Measurements from ENCODE around the gene PCSK1.
"Not testable (repeated sequence)": the region's sequence is repeated elsewhere in the genome, so short reads cannot be mapped to it uniquely, and the experiment has no call there.

PCSK1 gene

GRCh38 chr5:96410013-96410412 lies 23.0 kb downstream of the PCSK1 start:
- H3K36me3 ChIP-seq (ENCODE audit: insufficient read depth, low read length), result no peaks in the 10 kb centered on the region
- H3K4me1 ChIP-seq (ENCODE audit: insufficient read depth, low read length), result peaks cover 14% of the 10 kb centered on the region
- no peak overlapping the region for H2AFZ ChIP-seq (ENCODE audit: low read depth, low read length)
- H3K27me3 ChIP-seq (ENCODE audit: insufficient read depth, low read length), result no peaks in the 10 kb centered on the region
- no peak overlapping the region for H3K4me3 ChIP-seq (ENCODE audit: low read length)
- no peaks in the 10 kb centered on the region for H3K9me3 ChIP-seq (ENCODE audit: low read length)

GRCh38 chr5:96408841-96409538 lies 24.1 kb downstream of the PCSK1 start:
- Histone ChIP-seq H3K9me3 (ENCODE audit: low read length) (no peaks in the 10 kb centered on the region), H3K36me3 (ENCODE audit: insufficient read depth, low read length) (no peaks in the 10 kb centered on the region), H2AFZ (ENCODE audit: low read depth, low read length) (no peak overlapping the region), H3K27me3 (ENCODE audit: insufficient read depth, low read length) (no peaks in the 10 kb centered on the region), H3K4me3 (ENCODE audit: low read length) (no peak overlapping the region), H3K4me1 (ENCODE audit: insufficient read depth, low read length) (peaks cover 14% of the 10 kb centered on the region)

- Histone ChIP-seq H2AFZ (ENCODE audit: low read depth, low read length) (no peak overlapping the region), H3K4me3 (ENCODE audit: low read length) (no peak overlapping the region), H3K9me3 (ENCODE audit: low read length) (no peaks in the 10 kb centered on the region), H3K4me1 (ENCODE audit: insufficient read depth, low read length) (peaks cover 14% of the 10 kb centered on the region), H3K36me3 (ENCODE audit: insufficient read depth, low read length) (no peaks in the 10 kb centered on the region), H3K27me3 (ENCODE audit: insufficient read depth, low read length) (no peaks in the 10 kb centered on the region)
These were observed 24.8 kb downstream of the PCSK1 start for GRCh38 chr5:96408210-96408777.

- H3K9me3 ChIP-seq (ENCODE audit: low read length), result no peaks in the 10 kb centered on the region
- no peak overlapping the region for H3K4me3 ChIP-seq (ENCODE audit: low read length)
- H3K27me3 ChIP-seq (ENCODE audit: insufficient read depth, low read length), result no peaks in the 10 kb centered on the region
- H3K4me1 ChIP-seq (ENCODE audit: insufficient read depth, low read length), result peaks cover 6% of the 10 kb centered on the region
- no peak overlapping the region for H2AFZ ChIP-seq (ENCODE audit: low read depth, low read length)
- H3K36me3 ChIP-seq (ENCODE audit: insufficient read depth, low read length), result no peaks in the 10 kb centered on the region
These were observed 25.6 kb downstream of the PCSK1 start for GRCh38 chr5:96407436-96407835.

GRCh38 chr5:96404191-96404867 lies 28.7 kb downstream of the PCSK1 start:
- H3K27me3 ChIP-seq (ENCODE audit: insufficient read depth, low read length), result no peaks in the 10 kb centered on the region
- H3K9me3 ChIP-seq (ENCODE audit: low read length), result no peaks in the 10 kb centered on the region
- no peak overlapping the region for H3K4me3 ChIP-seq (ENCODE audit: low read length)
- H3K4me1 ChIP-seq (ENCODE audit: insufficient read depth, low read length), result no peaks in the 10 kb centered on the region
- no peaks in the 10 kb centered on the region for H3K36me3 ChIP-seq (ENCODE audit: insufficient read depth, low read length)
- H2AFZ ChIP-seq (ENCODE audit: low read depth, low read length), result no peak overlapping the region

- Histone ChIP-seq H2AFZ (ENCODE audit: low read depth, low read length) (no peak overlapping the region), H3K36me3 (ENCODE audit: insufficient read depth, low read length) (no peaks in the 10 kb centered on the region), H3K9me3 (ENCODE audit: low read length) (no peaks in the 10 kb centered on the region), H3K4me3 (ENCODE audit: low read length) (no peak overlapping the region), H3K4me1 (ENCODE audit: insufficient read depth, low read length) (no peaks in the 10 kb centered on the region), H3K27me3 (ENCODE audit: insufficient read depth, low read length) (no peaks in the 10 kb centered on the region)
These were observed 30.5 kb downstream of the PCSK1 start for GRCh38 chr5:96402500-96402899.

GRCh38 chr5:96396878-96397277 lies 36.2 kb downstream of the PCSK1 start:
- Histone ChIP-seq H3K4me3 (ENCODE audit: low read length) (no peak overlapping the region), H3K9me3 (ENCODE audit: low read length) (no peaks in the 10 kb centered on the region), H3K27me3 (ENCODE audit: insufficient read depth, low read length) (no peaks in the 10 kb centered on the region), H2AFZ (ENCODE audit: low read depth, low read length) (no peak overlapping the region), H3K36me3 (ENCODE audit: insufficient read depth, low read length) (no peaks in the 10 kb centered on the region), H3K4me1 (ENCODE audit: insufficient read depth, low read length) (no peaks in the 10 kb centered on the region)

DNA sequence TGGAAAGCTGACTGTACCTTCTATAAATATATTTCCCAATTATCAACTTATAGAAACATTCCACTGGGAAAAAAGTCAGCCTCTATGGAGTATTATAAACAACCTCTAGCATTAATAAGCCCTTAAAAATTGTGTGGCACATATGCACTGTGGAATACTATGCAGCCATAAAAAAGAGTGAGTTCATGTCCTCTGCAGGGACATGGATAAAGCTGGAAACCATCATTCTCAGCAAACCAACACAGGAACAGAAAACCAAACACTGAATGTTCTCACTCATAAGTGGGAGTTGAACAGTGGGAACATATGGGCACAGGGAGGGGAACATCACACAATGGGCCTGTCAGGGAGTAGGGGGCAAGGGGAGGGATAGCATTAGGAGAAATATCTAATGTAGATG lies 37.8 kb downstream of the PCSK1 start:
- H3K27me3 ChIP-seq (ENCODE audit: insufficient read depth, low read length); H3K4me1 ChIP-seq (ENCODE audit: insufficient read depth, low read length); H3K4me3 ChIP-seq (ENCODE audit: low read length); H2AFZ ChIP-seq (ENCODE audit: low read depth, low read length); H3K9me3 ChIP-seq (ENCODE audit: low read length); H3K36me3 ChIP-seq (ENCODE audit: insufficient read depth, low read length): not testable (repeated sequence)

GRCh38 chr5:96391921-96392320 lies 41.1 kb downstream of the PCSK1 start:
- Histone ChIP-seq H3K36me3 (ENCODE audit: insufficient read depth, low read length) (no peaks in the 10 kb centered on the region), H3K27me3 (ENCODE audit: insufficient read depth, low read length) (no peaks in the 10 kb centered on the region), H3K9me3 (ENCODE audit: low read length) (no peaks in the 10 kb centered on the region), H2AFZ (ENCODE audit: low read depth, low read length) (no peak overlapping the region), H3K4me1 (ENCODE audit: insufficient read depth, low read length) (no peaks in the 10 kb centered on the region), H3K4me3 (ENCODE audit: low read length) (no peak overlapping the region)

GRCh38 chr5:96388176-96388575 lies 44.9 kb downstream of the PCSK1 start:
- no peaks in the 10 kb centered on the region for H3K36me3 ChIP-seq (ENCODE audit: insufficient read depth, low read length)
- H3K4me1 ChIP-seq (ENCODE audit: insufficient read depth, low read length), result no peaks in the 10 kb centered on the region
- H3K9me3 ChIP-seq (ENCODE audit: low read length), result no peaks in the 10 kb centered on the region
- no peaks in the 10 kb centered on the region for H3K27me3 ChIP-seq (ENCODE audit: insufficient read depth, low read length)
- H3K4me3 ChIP-seq (ENCODE audit: low read length), result no peak overlapping the region
- H2AFZ ChIP-seq (ENCODE audit: low read depth, low read length), result no peak overlapping the region

GRCh38 chr5:96387616-96388015 lies 45.4 kb downstream of the PCSK1 start:
- Histone ChIP-seq H3K36me3 (ENCODE audit: insufficient read depth, low read length) (no peaks in the 10 kb centered on the region), H3K4me1 (ENCODE audit: insufficient read depth, low read length) (no peaks in the 10 kb centered on the region), H3K4me3 (ENCODE audit: low read length) (no peak overlapping the region), H2AFZ (ENCODE audit: low read depth, low read length) (no peak overlapping the region), H3K9me3 (ENCODE audit: low read length) (no peaks in the 10 kb centered on the region), H3K27me3 (ENCODE audit: insufficient read depth, low read length) (no peaks in the 10 kb centered on the region)

GRCh38 chr5:96385538-96385937 lies 47.5 kb downstream of the PCSK1 start:
- Histone ChIP-seq H3K9me3 (ENCODE audit: low read length) (no peaks in the 10 kb centered on the region), H3K27me3 (ENCODE audit: insufficient read depth, low read length) (no peaks in the 10 kb centered on the region), H3K4me3 (ENCODE audit: low read length) (no peak overlapping the region), H3K36me3 (ENCODE audit: insufficient read depth, low read length) (no peaks in the 10 kb centered on the region), H3K4me1 (ENCODE audit: insufficient read depth, low read length) (no peaks in the 10 kb centered on the region), H2AFZ (ENCODE audit: low read depth, low read length) (no peak overlapping the region)

- Histone ChIP-seq H3K9me3 (ENCODE audit: low read length) (no peaks in the 10 kb centered on the region), H3K27me3 (ENCODE audit: insufficient read depth, low read length) (no peaks in the 10 kb centered on the region), H3K36me3 (ENCODE audit: insufficient read depth, low read length) (no peaks in the 10 kb centered on the region), H2AFZ (ENCODE audit: low read depth, low read length) (no peak overlapping the region), H3K4me3 (ENCODE audit: low read length) (no peak overlapping the region), H3K4me1 (ENCODE audit: insufficient read depth, low read length) (no peaks in the 10 kb centered on the region)
These were observed 48.7 kb downstream of the PCSK1 start for GRCh38 chr5:96384353-96384752.

All from neuron (in vitro differentiated cells).